Spleen (tissue), 7 donors: ENCODE data around the gene CCDC71L.

Experiments used
- CTCF ChIP-seq, 11 experiments: fragments of 200-600 bp in 7 of 11; fragments of 450-650 bp in 4 of 11; sonication (generic) in 4 of 11; IDR thresholded peaks in 8 of 11; conservative IDR thresholded peaks in 3 of 11; 1 replicate in 7 of 11; 2 replicates in 4 of 11; pipeline versions ENCODE4 v1.4.0 to v1.8.0; 2016 to 2021; ENCODE audit warnings: antibody characterized with exemption in 11 of 11, inconsistent platforms in 4 of 11, mild to moderate bottlenecking in 1 of 11
- POLR2AphosphoS5 ChIP-seq, 3 donors: sonication (generic); formaldehyde crosslinking; IDR thresholded peaks; one replicate each; pipeline ENCODE4 v1.5.1; 2017; ENCODE audit warnings: antibody characterized with exemption in 3 of 3
- donor health status: DM: no; HTN: no; CAD: no; lungs with moderate emphysema.
- donor health status: DM: no; HTN: no; CAD: no.
- donor health status: DM: no; HTN: no; CAD: no.

- no peak for TF ChIP-seq CTCF (IDR thresholded peaks at IDR 0.05 in 8 of 11, conservative IDR thresholded peaks at IDR 0.05 in 3 of 11)
- no peak for TF ChIP-seq POLR2AphosphoS5 (IDR thresholded peaks at IDR 0.05)
Observed at GRCh38 chr7:106657085-106657991, 3.6 kb downstream of the CCDC71L start.
